GM21360 (cell line): ENCODE measurements around the gene AGPAT1.
A peak's percentile ranks its signal among the peaks of the same experiment; 100 is the strongest.
"Not testable (repeated sequence)": the region's sequence is repeated elsewhere in the genome, so short reads cannot be mapped to it uniquely, and the experiment has no call there.

Experiments
- ATAC-seq: cut with Tn5 transposase; IDR thresholded peaks from one replicate; pipeline ENCODE4 v1.9.1; 2021; ENCODE audit warnings: mild to moderate bottlenecking, moderate library complexity; ENCODE audit not compliant: unreplicated experiment

Gene AGPAT1

DNA sequence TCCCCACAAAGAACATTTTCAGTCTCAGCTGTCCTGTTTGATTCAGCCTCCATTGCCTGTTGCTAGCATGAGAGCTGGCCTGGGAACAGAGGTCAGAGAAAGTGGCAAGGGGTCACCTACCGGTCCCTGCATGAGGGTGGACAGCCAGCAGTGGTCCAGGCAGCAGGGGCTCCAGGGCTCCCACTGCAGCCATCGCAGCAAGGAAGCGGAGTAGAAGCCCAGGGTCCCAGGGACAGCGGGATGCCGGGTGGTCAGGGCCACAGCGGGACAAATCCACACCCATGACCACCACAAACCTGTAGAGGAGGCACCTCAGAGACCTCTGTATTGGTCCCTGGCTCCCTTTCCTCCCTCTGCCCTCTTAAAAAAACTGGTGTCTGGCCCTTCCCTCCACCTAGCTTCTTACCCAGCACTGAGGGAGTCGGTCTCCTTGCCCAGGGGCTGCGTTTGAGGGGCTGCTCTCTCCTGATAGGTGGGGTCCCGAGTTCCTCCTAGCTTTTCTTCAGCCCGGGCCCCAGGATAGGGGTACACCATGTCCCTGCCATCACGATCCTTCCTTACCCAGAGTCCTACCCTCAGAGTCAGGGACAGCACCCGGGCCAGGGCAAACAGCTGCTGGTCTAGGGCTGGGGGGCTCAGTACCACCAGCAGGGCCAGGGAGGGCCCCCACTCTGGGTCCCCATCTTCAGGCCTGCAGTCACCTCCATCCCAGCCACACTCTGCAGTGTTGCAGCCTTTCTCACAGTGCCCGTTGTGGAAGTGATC lies 25.0 kb upstream of the AGPAT1 start:
- ATAC-seq: no peak

- no peak for ATAC-seq
Observed at GRCh38 chr6:32198866-32199265, 23.0 kb upstream of the AGPAT1 start.

- no peak for ATAC-seq
Observed at GRCh38 chr6:32198345-32198696, 22.4 kb upstream of the AGPAT1 start.

DNA sequence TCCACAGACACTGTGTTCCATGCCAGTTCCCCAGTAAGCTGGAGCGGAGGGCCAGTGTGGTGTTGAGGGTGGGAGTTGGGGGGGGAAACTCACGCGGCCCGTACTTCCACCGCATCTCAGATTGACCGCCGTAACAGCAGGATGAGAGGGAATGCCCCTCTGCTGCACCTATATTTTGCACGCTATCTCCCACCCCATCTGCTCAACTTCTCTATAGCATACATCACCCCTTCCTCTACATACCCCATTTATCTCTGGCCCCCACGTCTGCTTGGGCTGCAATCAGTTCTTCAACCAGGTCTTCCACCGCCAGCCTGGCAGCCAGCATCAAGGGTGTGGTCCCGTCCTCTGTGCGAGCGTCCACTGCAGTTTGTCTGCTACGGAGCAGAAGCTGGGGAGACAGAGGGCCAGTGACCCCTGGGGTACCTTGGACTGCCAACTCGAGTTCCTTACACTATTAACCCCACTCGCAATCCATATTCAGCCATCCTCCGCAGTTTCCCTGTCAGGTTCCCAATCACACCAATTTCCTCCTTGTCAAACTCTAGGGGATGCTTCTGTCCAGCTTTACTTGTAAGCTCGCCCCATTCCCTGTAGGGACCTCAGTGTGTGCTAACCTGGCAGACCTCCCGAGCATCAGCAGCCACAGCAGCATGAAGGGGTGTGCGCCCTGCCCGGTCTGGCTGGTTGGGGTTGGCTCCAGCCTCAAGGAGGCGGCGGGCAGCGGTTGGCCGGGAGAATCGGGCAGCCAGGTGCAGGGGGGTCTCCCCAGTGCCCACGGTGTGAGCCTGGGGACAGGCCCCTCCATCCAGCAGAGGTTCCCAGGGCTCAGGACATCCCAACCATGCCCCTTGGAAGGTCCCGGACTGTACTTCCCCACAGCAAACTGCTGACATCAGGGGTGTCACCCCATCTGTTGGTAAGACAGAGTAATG lies 21.1 kb upstream of the AGPAT1 start:
- no peak for ATAC-seq

- ATAC-seq: peak; percentile 65
Observed at GRCh38 chr6:32195902-32196681, 20.2 kb upstream of the AGPAT1 start.

- peak; percentile 66 for ATAC-seq
Observed at GRCh38 chr6:32195652-32195901, 19.7 kb upstream of the AGPAT1 start.

DNA sequence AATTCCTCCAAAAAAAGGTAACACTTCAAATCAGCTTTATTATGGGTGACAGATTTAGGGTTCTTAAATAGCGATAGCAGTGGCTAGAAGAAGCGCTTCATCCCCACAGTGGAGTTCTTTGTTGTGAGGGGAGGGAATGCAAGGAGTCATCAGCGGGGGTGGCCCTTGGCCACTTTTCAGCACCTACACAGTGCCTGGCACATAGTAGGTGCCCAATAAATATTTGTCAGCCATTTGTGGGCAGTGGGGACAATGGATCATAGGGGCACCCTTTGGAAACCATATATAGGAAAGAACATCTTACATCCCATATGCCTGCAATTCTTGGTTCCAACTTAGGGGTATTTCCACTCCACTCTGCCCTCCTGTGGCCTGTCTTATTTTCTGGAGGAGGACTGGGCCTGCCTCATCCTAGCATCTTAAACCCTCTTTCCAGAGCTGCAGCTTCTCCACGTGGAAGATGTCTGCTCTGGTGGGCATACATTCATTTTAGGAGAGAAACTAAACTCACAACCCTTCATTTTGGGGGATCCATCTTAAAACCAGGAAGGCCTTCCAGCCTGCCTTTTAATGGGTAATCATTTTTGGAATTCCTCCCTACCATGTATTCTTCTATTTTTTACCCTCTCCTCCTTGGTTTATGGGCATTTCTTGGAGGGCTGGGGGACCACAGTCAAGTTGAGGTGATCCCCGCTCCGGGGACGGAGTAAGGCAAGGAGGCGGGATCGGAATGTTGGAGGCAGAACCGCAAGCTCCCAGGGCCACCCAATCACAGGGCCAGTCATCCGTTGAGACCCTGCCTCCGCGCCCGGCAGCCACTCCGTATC lies 19.2 kb upstream of the AGPAT1 start:
- no peak for ATAC-seq

GRCh38 chr6:32194388-32194787 lies 18.5 kb upstream of the AGPAT1 start:
- no peak for ATAC-seq

- ATAC-seq: not testable (repeated sequence)
Observed at GRCh38 chr6:32193096-32193495, 17.2 kb upstream of the AGPAT1 start.

- no peak for ATAC-seq
Observed at GRCh38 chr6:32192608-32193039, 16.7 kb upstream of the AGPAT1 start, which contains the start of gene GPSM3. GPSM3 (minus strand) TSS chr6:32192643; CDS start chr6:32192513, 130 bp downstream.

DNA sequence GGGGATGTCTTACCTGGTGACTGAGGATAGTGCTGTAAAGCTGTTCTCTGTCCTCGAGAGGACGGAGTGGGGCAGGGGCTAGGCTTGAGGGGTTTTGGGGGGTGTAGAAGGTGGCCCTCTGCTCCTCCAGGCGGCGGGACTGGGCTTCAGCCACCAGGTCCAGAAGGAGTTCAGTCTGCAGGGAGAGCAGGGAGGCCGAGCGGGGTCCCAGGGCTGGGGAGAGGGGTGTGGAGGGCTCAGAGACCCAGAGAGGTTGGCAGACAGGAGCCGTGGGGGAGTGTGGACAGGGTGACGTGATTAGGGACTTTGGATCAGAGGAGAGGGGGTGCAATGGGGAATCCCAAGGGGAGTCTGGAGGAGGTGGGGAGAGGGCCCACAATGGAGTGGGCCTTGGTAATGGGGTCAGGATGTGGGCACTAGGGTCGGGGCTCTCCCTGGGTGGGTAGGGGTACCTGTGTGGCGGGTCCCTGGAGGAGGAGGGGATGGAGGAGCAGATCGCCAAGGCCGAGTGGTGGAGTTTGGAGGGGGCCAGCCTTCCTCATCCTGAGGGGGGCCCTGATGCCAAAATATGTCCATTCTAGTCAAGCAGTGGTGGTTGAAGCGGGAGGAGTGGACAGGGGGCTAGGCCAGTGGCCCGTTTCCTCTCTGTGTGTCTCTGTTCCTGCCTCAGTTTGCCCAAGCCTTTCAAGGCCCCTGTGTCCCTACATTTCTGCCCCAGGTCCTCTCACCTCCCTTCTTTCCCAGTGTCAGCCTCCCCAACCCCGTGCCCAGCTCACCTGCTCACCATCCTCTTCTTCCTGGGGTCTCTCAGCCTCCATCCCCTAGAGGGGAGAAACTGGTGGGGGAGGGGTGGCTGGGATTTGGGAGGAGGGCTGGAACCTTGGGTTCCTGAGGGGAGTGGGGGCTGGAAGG lies 16.1 kb upstream of the AGPAT1 start:
- no peak for ATAC-seq

GRCh38 chr6:32190911-32191677 lies 15.2 kb upstream of the AGPAT1 start:
- no peak for ATAC-seq

- ATAC-seq: peak; percentile 45
Observed at GRCh38 chr6:32190054-32190851, 14.4 kb upstream of the AGPAT1 start, which contains the start of gene PBX2. PBX2 (minus strand) TSS chr6:32190202; CDS start chr6:32189915, 287 bp downstream.

DNA sequence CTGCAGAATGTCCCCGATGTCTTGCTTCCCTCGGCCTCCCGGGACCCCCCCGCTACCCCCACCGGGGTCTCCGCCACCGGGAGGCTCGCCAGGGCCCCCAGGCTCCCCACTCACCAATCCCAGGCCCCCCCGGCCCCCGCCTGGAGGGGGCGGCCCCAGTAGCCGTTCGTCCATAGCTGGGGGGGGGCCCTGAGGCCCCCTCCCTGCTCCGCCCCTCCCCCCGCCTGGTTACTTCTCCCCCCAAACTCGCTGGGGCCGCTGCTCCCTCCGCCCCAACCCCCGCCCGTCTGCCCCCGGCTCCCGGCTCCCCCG lies 13.8 kb upstream of the AGPAT1 start:
- no peak for ATAC-seq

DNA sequence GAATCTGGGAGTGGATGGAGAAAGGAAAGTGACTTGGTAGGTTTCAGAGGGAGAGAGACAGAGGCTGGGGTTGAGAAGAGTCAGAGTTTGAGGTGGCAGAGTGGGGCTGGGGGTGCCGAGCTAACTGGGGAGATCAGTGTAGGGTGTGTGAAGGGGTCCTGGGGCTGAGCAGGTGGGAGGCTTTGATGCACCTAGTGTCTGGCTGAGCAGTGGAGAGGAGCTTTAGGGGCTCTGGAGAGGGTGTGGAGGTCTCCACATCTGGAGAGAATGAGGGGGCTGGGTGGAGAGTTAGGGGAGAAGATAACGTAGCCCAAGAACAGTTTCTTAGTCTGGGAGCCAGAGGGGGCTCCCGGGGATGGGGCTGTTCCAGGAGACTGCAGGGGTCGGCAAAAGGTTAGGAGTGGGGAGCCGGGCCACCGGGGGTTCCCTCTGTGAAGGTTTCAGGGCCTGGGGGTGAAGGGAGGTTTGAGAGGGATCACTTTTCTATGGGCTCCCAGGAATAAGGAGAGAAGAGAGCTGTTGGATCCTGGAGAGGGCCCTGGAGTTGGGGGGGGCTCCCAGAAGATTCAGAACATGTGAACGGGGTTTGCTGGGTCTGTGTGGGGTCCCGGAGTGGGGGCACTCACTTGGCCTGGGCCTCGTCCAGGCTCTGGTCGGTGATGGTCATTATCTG lies 13.3 kb upstream of the AGPAT1 start:
- no peak for ATAC-seq

GRCh38 chr6:32188381-32189068 lies 12.6 kb upstream of the AGPAT1 start:
- ATAC-seq: no peak
